IPS-18a (cell line): ENCODE data around the gene DUSP7.

Experiments
- H3K27ac ChIP-seq: one replicate; pipeline ENCODE4 v1.5.1; 2013; ENCODE audit warnings: low read length
- H3K27me3 ChIP-seq: one replicate; pipeline ENCODE4 v1.6.1; 2013; ENCODE audit warnings: mild to moderate bottlenecking, low read length; ENCODE audit not compliant: control insufficient read depth, insufficient read depth
- H3K36me3 ChIP-seq: one replicate; pipeline ENCODE4 v1.6.1; 2013; ENCODE audit warnings: low read depth, low read length; ENCODE audit not compliant: control insufficient read depth
- H3K4me1 ChIP-seq: one replicate; pipeline ENCODE4 v1.6.1; 2013; ENCODE audit warnings: low read depth, low read length; ENCODE audit not compliant: control insufficient read depth
- H3K4me3 ChIP-seq: one replicate; pipeline ENCODE4 v1.5.1; 2013; ENCODE audit warnings: low read length
- H3K9ac ChIP-seq: one replicate; pipeline ENCODE4 v1.6.1; 2013; ENCODE audit warnings: mild to moderate bottlenecking, low read length, moderate library complexity
- H3K9me3 ChIP-seq: one replicate; pipeline ENCODE4 v1.6.1; 2013; ENCODE audit warnings: low read depth, low read length; ENCODE audit not compliant: control insufficient read depth

DUSP7 gene

GRCh38 chr3:52029535-52029934 is 26.8 kb downstream of the DUSP7 start:
- H3K4me1 ChIP-seq, result no peaks in the 10 kb centered on the region
- no peaks in the 10 kb centered on the region for H3K9me3 ChIP-seq
- no peaks in the 10 kb centered on the region for H3K27me3 ChIP-seq
- no peaks in the 10 kb centered on the region for H3K36me3 ChIP-seq
- H3K27ac ChIP-seq, result no peak overlapping the region
- no peak overlapping the region for H3K9ac ChIP-seq
- no peak overlapping the region for H3K4me3 ChIP-seq

- no peak overlapping the region for H3K9ac ChIP-seq
- H3K36me3 ChIP-seq, result no peaks in the 10 kb centered on the region
- H3K4me1 ChIP-seq, result no peaks in the 10 kb centered on the region
- H3K27me3 ChIP-seq, result no peaks in the 10 kb centered on the region
- no peak overlapping the region for H3K27ac ChIP-seq
- no peaks in the 10 kb centered on the region for H3K9me3 ChIP-seq
- H3K4me3 ChIP-seq, result no peak overlapping the region
Observed at GRCh38 chr3:52029053-52029452, 27.3 kb downstream of the DUSP7 start.

GRCh38 chr3:52028572-52028971 is 27.8 kb downstream of the DUSP7 start:
- no peak overlapping the region for H3K27ac ChIP-seq
- H3K36me3 ChIP-seq, result no peaks in the 10 kb centered on the region
- no peaks in the 10 kb centered on the region for H3K9me3 ChIP-seq
- H3K4me3 ChIP-seq, result no peak overlapping the region
- no peak overlapping the region for H3K9ac ChIP-seq
- H3K27me3 ChIP-seq, result no peaks in the 10 kb centered on the region
- no peaks in the 10 kb centered on the region for H3K4me1 ChIP-seq

- H3K9ac ChIP-seq, result no peak overlapping the region
- H3K4me3 ChIP-seq, result no peak overlapping the region
- H3K9me3 ChIP-seq, result no peaks in the 10 kb centered on the region
- no peaks in the 10 kb centered on the region for H3K4me1 ChIP-seq
- no peaks in the 10 kb centered on the region for H3K36me3 ChIP-seq
- no peaks in the 10 kb centered on the region for H3K27me3 ChIP-seq
- no peak overlapping the region for H3K27ac ChIP-seq
Observed at GRCh38 chr3:52026041-52026440, 30.3 kb downstream of the DUSP7 start.

GRCh38 chr3:52025453-52025852 is 30.9 kb downstream of the DUSP7 start:
- Histone ChIP-seq H3K27me3 (no peaks in the 10 kb centered on the region), H3K9ac (no peak overlapping the region), H3K36me3 (no peaks in the 10 kb centered on the region), H3K27ac (no peak overlapping the region), H3K4me3 (no peak overlapping the region), H3K4me1 (no peaks in the 10 kb centered on the region), H3K9me3 (no peaks in the 10 kb centered on the region)

- no peaks in the 10 kb centered on the region for H3K9me3 ChIP-seq
- no peak overlapping the region for H3K27ac ChIP-seq
- no peak overlapping the region for H3K9ac ChIP-seq
- no peaks in the 10 kb centered on the region for H3K27me3 ChIP-seq
- H3K4me3 ChIP-seq, result no peak overlapping the region
- H3K4me1 ChIP-seq, result no peaks in the 10 kb centered on the region
- no peaks in the 10 kb centered on the region for H3K36me3 ChIP-seq
Observed at GRCh38 chr3:52024765-52025452, 31.5 kb downstream of the DUSP7 start.

- H3K27ac ChIP-seq, result no peak overlapping the region
- no peak overlapping the region for H3K9ac ChIP-seq
Observed at GRCh38 chr3:52023860-52024764, 32.3 kb downstream of the DUSP7 start.

GRCh38 chr3:52023101-52023770 is 33.1 kb downstream of the DUSP7 start:
- H3K27ac ChIP-seq, result no peak overlapping the region
- H3K9ac ChIP-seq, result no peak overlapping the region
- no peaks in the 10 kb centered on the region for H3K27me3 ChIP-seq
- H3K36me3 ChIP-seq, result no peaks in the 10 kb centered on the region
- no peaks in the 10 kb centered on the region for H3K9me3 ChIP-seq
- no peak overlapping the region for H3K4me3 ChIP-seq
- no peaks in the 10 kb centered on the region for H3K4me1 ChIP-seq

More at GRCh38 chr3:52023860-52024764, 32.3 kb downstream of the DUSP7 start:
- Histone ChIP-seq H3K4me1 (no peaks in the 10 kb centered on the region), H3K36me3 (no peaks in the 10 kb centered on the region), H3K9me3 (no peaks in the 10 kb centered on the region), H3K4me3 (no peak overlapping the region), H3K27me3 (no peaks in the 10 kb centered on the region)

- H3K4me3 ChIP-seq, result no peak overlapping the region
- H3K9me3 ChIP-seq, result no peaks in the 10 kb centered on the region
- no peaks in the 10 kb centered on the region for H3K27me3 ChIP-seq
- no peaks in the 10 kb centered on the region for H3K4me1 ChIP-seq
- H3K27ac ChIP-seq, result no peak overlapping the region
- H3K36me3 ChIP-seq, result no peaks in the 10 kb centered on the region
- no peak overlapping the region for H3K9ac ChIP-seq
Observed at GRCh38 chr3:52022323-52023100, 33.9 kb downstream of the DUSP7 start.

GRCh38 chr3:52021489-52022268 is 34.7 kb downstream of the DUSP7 start:
- H3K9ac ChIP-seq, result no peak overlapping the region
- H3K36me3 ChIP-seq, result no peaks in the 10 kb centered on the region
- H3K4me1 ChIP-seq, result no peaks in the 10 kb centered on the region
- H3K9me3 ChIP-seq, result no peaks in the 10 kb centered on the region
- no peaks in the 10 kb centered on the region for H3K27me3 ChIP-seq
- H3K4me3 ChIP-seq, result no peak overlapping the region
- H3K27ac ChIP-seq, result no peak overlapping the region
